ENCODE results near the gene RGS7. TPM values are rescaled to one million over a fixed set of nuclear protein-coding genes. Genes with fewer than 3 reads are reported as not detected.

Gene RGS7
- total RNA-seq, 2 experiments from 2014 or later = not detected

- ChIA-PET CTCF (ENCODE audit: unreplicated experiment) (no interaction called here), POLR2A (no interaction called here)
- no peak for TF ChIP-seq EZH2phosphoT487 (IDR thresholded peaks at IDR 0.05; ENCODE audit: borderline replicate concordance, low read depth, low read length)
- TF ChIP-seq CTCF (conservative IDR thresholded peaks at IDR 0.05; ENCODE audit: low read length) = no peak
- H3K36me3 ChIP-seq (ENCODE audit: insufficient read depth, low read length) = no peaks in the 10 kb centered on the region
- H3K79me2 ChIP-seq (ENCODE audit: insufficient read depth, low read depth, low read length) = no peaks in the 10 kb centered on the region
- no peaks in the 10 kb centered on the region for H3K9me2 ChIP-seq (ENCODE audit: insufficient read depth, low read length)
- H2AFZ ChIP-seq (ENCODE audit: low read length) = no peak overlapping the region
- DNase-seq (ENCODE audit: low spot score) = no peak
- no peak overlapping the region for H3K27ac ChIP-seq (ENCODE audit: low read depth, low read length, poor library complexity, severe bottlenecking)
- no peaks in the 10 kb centered on the region for H4K20me1 ChIP-seq (ENCODE audit: insufficient read depth, low read length)
- no peaks in the 10 kb centered on the region for H3K4me1 ChIP-seq (ENCODE audit: insufficient read depth, low read length, poor library complexity, severe bottlenecking)
- intact Hi-C loops (cut with micrococcal nuclease; ENCODE audit: unreplicated experiment) = no loop called here
- no peak overlapping the region for H3K4me3 ChIP-seq (ENCODE audit: low read depth, low read length, poor library complexity, severe bottlenecking)
- no peak overlapping the region for H3K4me2 ChIP-seq (ENCODE audit: low read length)
- no peaks in the 10 kb centered on the region for H3K9me3 ChIP-seq (ENCODE audit: low read length)
- no TSS peak for BruUV-seq (replicated peaks)
Observed at GRCh38 chr1:240816472-240816871, 540.5 kb downstream of the RGS7 start.

GRCh38 chr1:240813720-240814119, 543.3 kb downstream of the RGS7 start:
- Histone ChIP-seq H3K27ac (ENCODE audit: low read depth, low read length, poor library complexity, severe bottlenecking) (no peak overlapping the region), H3K36me3 (ENCODE audit: insufficient read depth, low read length) (no peaks in the 10 kb centered on the region), H3K4me1 (ENCODE audit: insufficient read depth, low read length, poor library complexity, severe bottlenecking) (no peaks in the 10 kb centered on the region), H3K4me3 (ENCODE audit: low read depth, low read length, poor library complexity, severe bottlenecking) (no peak overlapping the region), H3K9me3 (ENCODE audit: low read length) (no peaks in the 10 kb centered on the region), H2AFZ (ENCODE audit: low read length) (no peak overlapping the region), H3K79me2 (ENCODE audit: insufficient read depth, low read depth, low read length) (no peaks in the 10 kb centered on the region), H3K9me2 (ENCODE audit: insufficient read depth, low read length) (no peaks in the 10 kb centered on the region), H3K4me2 (ENCODE audit: low read length) (no peak overlapping the region), H4K20me1 (ENCODE audit: insufficient read depth, low read length) (no peaks in the 10 kb centered on the region)
- no TSS peak for BruUV-seq (replicated peaks)
- CTCF ChIA-PET (ENCODE audit: unreplicated experiment) = no interaction called here
- no peak for TF ChIP-seq EZH2phosphoT487 (IDR thresholded peaks at IDR 0.05; ENCODE audit: borderline replicate concordance, low read depth, low read length)
- no peak for TF ChIP-seq CTCF (conservative IDR thresholded peaks at IDR 0.05; ENCODE audit: low read length)
- no peak for DNase-seq (ENCODE audit: low spot score)
- POLR2A ChIA-PET = no interaction called here
- intact Hi-C loops (cut with micrococcal nuclease; ENCODE audit: unreplicated experiment) = no loop called here

- no peak for DNase-seq (ENCODE audit: low spot score)
- TF ChIP-seq CTCF (conservative IDR thresholded peaks at IDR 0.05; ENCODE audit: low read length) = no peak
- TF ChIP-seq EZH2phosphoT487 (IDR thresholded peaks at IDR 0.05; ENCODE audit: borderline replicate concordance, low read depth, low read length) = no peak
- H3K4me1 ChIP-seq (ENCODE audit: insufficient read depth, low read length, poor library complexity, severe bottlenecking) = no peaks in the 10 kb centered on the region
- H4K20me1 ChIP-seq (ENCODE audit: insufficient read depth, low read length) = no peaks in the 10 kb centered on the region
- H3K9me2 ChIP-seq (ENCODE audit: insufficient read depth, low read length) = no peaks in the 10 kb centered on the region
- ChIA-PET CTCF (ENCODE audit: unreplicated experiment) (no interaction called here), POLR2A (interaction anchor here (0.5 to 0.7 kb wide), 2 partner anchors 21 to 31 kb away, joined by 3 to 4 read pairs; no protein-coding TSS in a partner anchor)
- H2AFZ ChIP-seq (ENCODE audit: low read length) = no peak overlapping the region
- H3K27ac ChIP-seq (ENCODE audit: low read depth, low read length, poor library complexity, severe bottlenecking) = no peak overlapping the region
- BruUV-seq (replicated peaks) = no TSS peak
- no peak overlapping the region for H3K4me2 ChIP-seq (ENCODE audit: low read length)
- H3K79me2 ChIP-seq (ENCODE audit: insufficient read depth, low read depth, low read length) = no peaks in the 10 kb centered on the region
- intact Hi-C loops (cut with micrococcal nuclease; ENCODE audit: unreplicated experiment) = no loop called here
- H3K9me3 ChIP-seq (ENCODE audit: low read length) = no peaks in the 10 kb centered on the region
- H3K36me3 ChIP-seq (ENCODE audit: insufficient read depth, low read length) = no peaks in the 10 kb centered on the region
- H3K4me3 ChIP-seq (ENCODE audit: low read depth, low read length, poor library complexity, severe bottlenecking) = no peak overlapping the region
Observed at GRCh38 chr1:240811256-240811655, 545.7 kb downstream of the RGS7 start.
